Lower leg skin (tissue), 3 donors: ENCODE results near the gene ZNF816.

Source experiments
- POLR2A ChIP-seq, 2 donors: fragments of 450-650 bp; IDR thresholded peaks; one replicate each; pipeline ENCODE4 v1.6.1; 2016 to 2017; ENCODE audit warnings: antibody characterized with exemption in 2 of 2, mild to moderate bottlenecking in 1 of 2, moderate library complexity in 1 of 2
- TF ChIP-seq, protein P1 (sequence below), 3 donors: fragments of 450-650 bp; IDR thresholded peaks; one replicate each; pipeline ENCODE4 v1.5.1; 2016; ENCODE audit warnings: antibody characterized with exemption in 3 of 3, mild to moderate bottlenecking in 3 of 3, moderate library complexity in 2 of 3

DNA sequence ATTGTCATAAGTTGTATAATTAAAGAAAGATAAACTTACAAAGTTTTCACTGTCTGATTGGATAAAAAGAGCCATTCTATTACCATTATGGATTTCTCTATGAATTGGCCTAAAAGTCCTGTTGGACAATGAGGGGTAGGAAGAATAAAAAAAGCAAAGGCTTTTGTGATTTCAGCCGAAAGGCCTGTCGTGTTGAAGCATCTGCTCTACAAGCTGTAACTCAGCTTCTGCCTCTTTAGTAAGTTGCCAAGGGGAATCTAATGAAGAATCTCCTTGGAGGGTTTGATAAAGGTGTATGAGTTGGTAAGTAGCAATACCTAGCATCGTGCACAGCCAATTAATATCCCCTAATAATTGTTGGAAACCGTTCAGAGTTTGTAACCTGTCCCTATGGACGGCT is 25.8 kb upstream of the ZNF816 start:
- TF ChIP-seq, protein P1, sequence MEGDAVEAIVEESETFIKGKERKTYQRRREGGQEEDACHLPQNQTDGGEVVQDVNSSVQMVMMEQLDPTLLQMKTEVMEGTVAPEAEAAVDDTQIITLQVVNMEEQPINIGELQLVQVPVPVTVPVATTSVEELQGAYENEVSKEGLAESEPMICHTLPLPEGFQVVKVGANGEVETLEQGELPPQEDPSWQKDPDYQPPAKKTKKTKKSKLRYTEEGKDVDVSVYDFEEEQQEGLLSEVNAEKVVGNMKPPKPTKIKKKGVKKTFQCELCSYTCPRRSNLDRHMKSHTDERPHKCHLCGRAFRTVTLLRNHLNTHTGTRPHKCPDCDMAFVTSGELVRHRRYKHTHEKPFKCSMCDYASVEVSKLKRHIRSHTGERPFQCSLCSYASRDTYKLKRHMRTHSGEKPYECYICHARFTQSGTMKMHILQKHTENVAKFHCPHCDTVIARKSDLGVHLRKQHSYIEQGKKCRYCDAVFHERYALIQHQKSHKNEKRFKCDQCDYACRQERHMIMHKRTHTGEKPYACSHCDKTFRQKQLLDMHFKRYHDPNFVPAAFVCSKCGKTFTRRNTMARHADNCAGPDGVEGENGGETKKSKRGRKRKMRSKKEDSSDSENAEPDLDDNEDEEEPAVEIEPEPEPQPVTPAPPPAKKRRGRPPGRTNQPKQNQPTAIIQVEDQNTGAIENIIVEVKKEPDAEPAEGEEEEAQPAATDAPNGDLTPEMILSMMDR (IDR thresholded peaks at IDR 0.05) = no peak
- TF ChIP-seq POLR2A (IDR thresholded peaks at IDR 0.05) = no peak
